ENCODE measurements around the gene ACP1. TPM values are rescaled to one million over a fixed set of nuclear protein-coding genes. Genes with fewer than 3 reads are reported as not detected.

ACP1 gene
- polyA plus RNA-seq, 1 of the 3 experiments (the other 2 are of a cell fraction): 88.9 TPM

DNA sequence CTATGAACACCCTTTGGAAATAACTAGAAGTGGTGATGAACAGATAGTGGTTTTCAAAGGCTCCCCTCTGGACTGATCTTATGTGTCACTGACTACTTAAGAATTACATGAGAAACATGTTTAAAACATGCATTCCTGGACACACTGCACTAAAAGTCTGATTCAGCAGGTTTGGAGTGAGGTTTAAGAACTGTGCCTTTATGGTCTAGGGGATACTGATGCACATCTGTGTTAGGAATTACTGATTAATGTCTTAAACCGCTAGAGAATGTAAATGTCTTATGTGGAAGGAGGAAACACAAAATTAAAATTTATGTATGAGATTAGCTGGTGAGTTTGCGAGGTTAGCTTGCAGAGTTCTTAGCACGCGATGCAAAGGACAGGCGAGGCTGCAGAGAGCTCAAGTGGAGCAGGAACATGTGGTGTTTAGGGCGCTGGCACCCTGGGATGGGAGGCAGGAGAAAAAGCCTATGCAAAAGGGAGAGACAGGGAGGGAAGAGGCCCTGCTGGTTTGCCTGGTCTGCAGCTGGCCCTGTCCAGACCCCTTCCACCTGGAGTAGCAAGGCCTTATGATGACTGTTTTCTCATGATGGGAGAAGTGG is 12.6 kb upstream of the ACP1 start:
- no peaks in the 10 kb centered on the region for H3K79me2 ChIP-seq (ENCODE audit: insufficient read depth)
- ChIA-PET CTCF (interaction anchor here (1.1 to 1.3 kb wide), 2 partner anchors 21 to 36 kb away, joined by 3 read pairs; partner anchors contain the start of gene ALKAL2), POLR2A (no interaction called here)
- H3F3A ChIP-seq (replicated peaks; ENCODE audit: insufficient read depth): peaks cover 7% of the 10 kb centered on the region
- H3K27me3 ChIP-seq (ENCODE audit: insufficient read depth): no peaks in the 10 kb centered on the region
- DNase-seq: no peak
- peaks cover under 1 to 10% of the 10 kb centered on the region in 2 experiments; a peak in 2 of 4 replicates for H3K4me1 ChIP-seq (ENCODE audit: control insufficient read depth in 1 of 2, insufficient read depth in 2 of 2, low read depth in 1 of 2, low read length in 1 of 2)
- no peak overlapping the region for H3K4me3 ChIP-seq (ENCODE audit: low read depth in 2 of 2, low read length in 1 of 2)
- H3K4me2 ChIP-seq: no peak overlapping the region
- H4K20me1 ChIP-seq (ENCODE audit: insufficient read depth): no peaks in the 10 kb centered on the region
- H3K9me2 ChIP-seq: no peaks in the 10 kb centered on the region
- TF ChIP-seq, protein P1, sequence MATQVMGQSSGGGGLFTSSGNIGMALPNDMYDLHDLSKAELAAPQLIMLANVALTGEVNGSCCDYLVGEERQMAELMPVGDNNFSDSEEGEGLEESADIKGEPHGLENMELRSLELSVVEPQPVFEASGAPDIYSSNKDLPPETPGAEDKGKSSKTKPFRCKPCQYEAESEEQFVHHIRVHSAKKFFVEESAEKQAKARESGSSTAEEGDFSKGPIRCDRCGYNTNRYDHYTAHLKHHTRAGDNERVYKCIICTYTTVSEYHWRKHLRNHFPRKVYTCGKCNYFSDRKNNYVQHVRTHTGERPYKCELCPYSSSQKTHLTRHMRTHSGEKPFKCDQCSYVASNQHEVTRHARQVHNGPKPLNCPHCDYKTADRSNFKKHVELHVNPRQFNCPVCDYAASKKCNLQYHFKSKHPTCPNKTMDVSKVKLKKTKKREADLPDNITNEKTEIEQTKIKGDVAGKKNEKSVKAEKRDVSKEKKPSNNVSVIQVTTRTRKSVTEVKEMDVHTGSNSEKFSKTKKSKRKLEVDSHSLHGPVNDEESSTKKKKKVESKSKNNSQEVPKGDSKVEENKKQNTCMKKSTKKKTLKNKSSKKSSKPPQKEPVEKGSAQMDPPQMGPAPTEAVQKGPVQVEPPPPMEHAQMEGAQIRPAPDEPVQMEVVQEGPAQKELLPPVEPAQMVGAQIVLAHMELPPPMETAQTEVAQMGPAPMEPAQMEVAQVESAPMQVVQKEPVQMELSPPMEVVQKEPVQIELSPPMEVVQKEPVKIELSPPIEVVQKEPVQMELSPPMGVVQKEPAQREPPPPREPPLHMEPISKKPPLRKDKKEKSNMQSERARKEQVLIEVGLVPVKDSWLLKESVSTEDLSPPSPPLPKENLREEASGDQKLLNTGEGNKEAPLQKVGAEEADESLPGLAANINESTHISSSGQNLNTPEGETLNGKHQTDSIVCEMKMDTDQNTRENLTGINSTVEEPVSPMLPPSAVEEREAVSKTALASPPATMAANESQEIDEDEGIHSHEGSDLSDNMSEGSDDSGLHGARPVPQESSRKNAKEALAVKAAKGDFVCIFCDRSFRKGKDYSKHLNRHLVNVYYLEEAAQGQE (IDR thresholded peaks at IDR 0.05; ENCODE audit: low read depth, low read length): no peak
- TF ChIP-seq GATA2 (CRISPR knock-in tag; IDR thresholded peaks at IDR 0.05) (no peak), RFX5 (IDR thresholded peaks at IDR 0.05; ENCODE audit: low read length) (no peak), TCF12 (IDR thresholded peaks at IDR 0.05) (no peak), CHD2 (IDR thresholded peaks at IDR 0.05; ENCODE audit: low read length, partially characterized antibody) (no peak), RCOR1 (IDR thresholded peaks at IDR 0.05; ENCODE audit: low read length) (no peak), RXRA (IDR thresholded peaks at IDR 0.05; ENCODE audit: borderline replicate concordance, low read depth) (no peak), GABPA (IDR thresholded peaks at IDR 0.05; ENCODE audit: low read depth) (no peak), NFIC (IDR thresholded peaks at IDR 0.05; ENCODE audit: borderline replicate concordance) (no peak)
- TF ChIP-seq, protein P2, sequence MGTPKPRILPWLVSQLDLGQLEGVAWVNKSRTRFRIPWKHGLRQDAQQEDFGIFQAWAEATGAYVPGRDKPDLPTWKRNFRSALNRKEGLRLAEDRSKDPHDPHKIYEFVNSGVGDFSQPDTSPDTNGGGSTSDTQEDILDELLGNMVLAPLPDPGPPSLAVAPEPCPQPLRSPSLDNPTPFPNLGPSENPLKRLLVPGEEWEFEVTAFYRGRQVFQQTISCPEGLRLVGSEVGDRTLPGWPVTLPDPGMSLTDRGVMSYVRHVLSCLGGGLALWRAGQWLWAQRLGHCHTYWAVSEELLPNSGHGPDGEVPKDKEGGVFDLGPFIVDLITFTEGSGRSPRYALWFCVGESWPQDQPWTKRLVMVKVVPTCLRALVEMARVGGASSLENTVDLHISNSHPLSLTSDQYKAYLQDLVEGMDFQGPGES (IDR thresholded peaks at IDR 0.05; ENCODE audit: low read depth, low read length): no peak
- TF ChIP-seq, protein P3, sequence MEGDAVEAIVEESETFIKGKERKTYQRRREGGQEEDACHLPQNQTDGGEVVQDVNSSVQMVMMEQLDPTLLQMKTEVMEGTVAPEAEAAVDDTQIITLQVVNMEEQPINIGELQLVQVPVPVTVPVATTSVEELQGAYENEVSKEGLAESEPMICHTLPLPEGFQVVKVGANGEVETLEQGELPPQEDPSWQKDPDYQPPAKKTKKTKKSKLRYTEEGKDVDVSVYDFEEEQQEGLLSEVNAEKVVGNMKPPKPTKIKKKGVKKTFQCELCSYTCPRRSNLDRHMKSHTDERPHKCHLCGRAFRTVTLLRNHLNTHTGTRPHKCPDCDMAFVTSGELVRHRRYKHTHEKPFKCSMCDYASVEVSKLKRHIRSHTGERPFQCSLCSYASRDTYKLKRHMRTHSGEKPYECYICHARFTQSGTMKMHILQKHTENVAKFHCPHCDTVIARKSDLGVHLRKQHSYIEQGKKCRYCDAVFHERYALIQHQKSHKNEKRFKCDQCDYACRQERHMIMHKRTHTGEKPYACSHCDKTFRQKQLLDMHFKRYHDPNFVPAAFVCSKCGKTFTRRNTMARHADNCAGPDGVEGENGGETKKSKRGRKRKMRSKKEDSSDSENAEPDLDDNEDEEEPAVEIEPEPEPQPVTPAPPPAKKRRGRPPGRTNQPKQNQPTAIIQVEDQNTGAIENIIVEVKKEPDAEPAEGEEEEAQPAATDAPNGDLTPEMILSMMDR (IDR thresholded peaks at IDR 0.05): no peak
- no peak overlapping the region; a peak in 1 of 4 replicates for H3K27ac ChIP-seq (ENCODE audit: low read depth in 2 of 2, low read length in 1 of 2)
- H3K9me3 ChIP-seq: no peaks in the 10 kb centered on the region
- H3K9ac ChIP-seq: no peak overlapping the region
- no peak overlapping the region for H2AFZ ChIP-seq (ENCODE audit: low read depth)
- 90% methylated on average over 6 of the region's 6 CpGs for WGBS (ENCODE audit: low lambda C conversion rate)
- peaks cover 40 to 47% of the 10 kb centered on the region in 2 experiments for H3K36me3 ChIP-seq (replicated peaks in 1 of 2; ENCODE audit: control insufficient read depth in 1 of 2, insufficient read depth in 2 of 2, low read length in 1 of 2)
